HG02798 (cell line): ENCODE measurements around the gene ECE2.

Source experiments
- ATAC-seq: cut with Tn5 transposase; IDR thresholded peaks from one replicate; pipeline ENCODE4 v1.9.1; 2021; ENCODE audit warnings: mild to moderate bottlenecking; ENCODE audit not compliant: unreplicated experiment, poor library complexity

Gene ECE2

GRCh38 chr3:184239708-184240107 lies 36.1 kb upstream of the ECE2 start:
- ATAC-seq: no peak

- ATAC-seq: no peak
Observed at GRCh38 chr3:184240384-184241140, 35.3 kb upstream of the ECE2 start.

GRCh38 chr3:184241141-184241446 lies 34.7 kb upstream of the ECE2 start:
- no peak for ATAC-seq

- ATAC-seq: no peak
Observed at GRCh38 chr3:184241447-184242296, 34.1 kb upstream of the ECE2 start.

GRCh38 chr3:184242297-184242685 lies 33.5 kb upstream of the ECE2 start:
- no peak for ATAC-seq

GRCh38 chr3:184248454-184249411 lies 27.1 kb upstream of the ECE2 start, which contains the start of gene ALG3:
ALG3 (minus strand) TSS chr3:184248962; CDS start chr3:184248940, 22 bp downstream.
- peak; percentile 57 for ATAC-seq

- ATAC-seq: peak; percentile 94
Observed at GRCh38 chr3:184249412-184250166, 26.2 kb upstream of the ECE2 start, which contains the start of gene EEF1AKMT4. EEF1AKMT4 (plus strand) TSS chr3:184249672; CDS start chr3:184249695, 23 bp downstream.

GRCh38 chr3:184250167-184250828 lies 25.5 kb upstream of the ECE2 start:
- ATAC-seq: peak; percentile 68

- no peak for ATAC-seq
Observed at GRCh38 chr3:184255291-184256039, 20.4 kb upstream of the ECE2 start.

- no peak for ATAC-seq
Observed at GRCh38 chr3:184257083-184257915, 18.5 kb upstream of the ECE2 start.

GRCh38 chr3:184258926-184259325 lies 16.9 kb upstream of the ECE2 start:
- ATAC-seq: no peak

- no peak for ATAC-seq
Observed at GRCh38 chr3:184259396-184259877, 16.4 kb upstream of the ECE2 start.

- no peak for ATAC-seq
Observed at GRCh38 chr3:184259878-184260723, 15.7 kb upstream of the ECE2 start.

- no peak for ATAC-seq
Observed at GRCh38 chr3:184260724-184261269, 15.0 kb upstream of the ECE2 start.

GRCh38 chr3:184261270-184261853 lies 14.5 kb upstream of the ECE2 start, which contains the start of gene CAMK2N2:
CAMK2N2 (minus strand) TSS chr3:184261553; CDS start chr3:184261285, 268 bp downstream.
- ATAC-seq: peak; percentile 45
